Mucosa of rectum (tissue), 2 donors: ENCODE data around the gene CTTN.

Experiments
- H3K27ac ChIP-seq, 2 donors: one replicate each; pipeline ENCODE4 v1.7.0; 2013; ENCODE audit warnings: inconsistent platforms in 2 of 2, low read depth in 2 of 2, low read length in 2 of 2
- H3K27me3 ChIP-seq, 2 donors: one replicate each; pipeline ENCODE4 v1.7.0; 2013; ENCODE audit warnings: low read length in 2 of 2; ENCODE audit not compliant: control insufficient read depth in 2 of 2, insufficient read depth in 2 of 2
- H3K36me3 ChIP-seq, 2 donors: one replicate each; pipeline ENCODE4 v1.7.0; 2013; ENCODE audit warnings: low read length in 2 of 2; ENCODE audit not compliant: control insufficient read depth in 2 of 2, insufficient read depth in 2 of 2
- H3K4me1 ChIP-seq, 2 donors: one replicate each; pipeline ENCODE4 v1.7.0; 2013; ENCODE audit warnings: low read length in 2 of 2, mild to moderate bottlenecking in 1 of 2; ENCODE audit not compliant: control insufficient read depth in 2 of 2, insufficient read depth in 2 of 2
- H3K4me3 ChIP-seq, 2 donors: one replicate each; pipeline ENCODE4 v1.7.0; 2013; ENCODE audit warnings: low read length in 2 of 2
- H3K9ac ChIP-seq, 2 donors: one replicate each; pipeline ENCODE4 v1.7.0; 2013; ENCODE audit warnings: low read length in 2 of 2, low read depth in 1 of 2, mild to moderate bottlenecking in 1 of 2
- H3K9me3 ChIP-seq, 2 donors: one replicate each; pipeline ENCODE4 v1.7.0; 2013; ENCODE audit warnings: low read length in 2 of 2; ENCODE audit not compliant: control insufficient read depth in 2 of 2
- donor health status: healthy.
- donor health status: Normal muscosa, but diverticular disease.

CTTN gene

DNA sequence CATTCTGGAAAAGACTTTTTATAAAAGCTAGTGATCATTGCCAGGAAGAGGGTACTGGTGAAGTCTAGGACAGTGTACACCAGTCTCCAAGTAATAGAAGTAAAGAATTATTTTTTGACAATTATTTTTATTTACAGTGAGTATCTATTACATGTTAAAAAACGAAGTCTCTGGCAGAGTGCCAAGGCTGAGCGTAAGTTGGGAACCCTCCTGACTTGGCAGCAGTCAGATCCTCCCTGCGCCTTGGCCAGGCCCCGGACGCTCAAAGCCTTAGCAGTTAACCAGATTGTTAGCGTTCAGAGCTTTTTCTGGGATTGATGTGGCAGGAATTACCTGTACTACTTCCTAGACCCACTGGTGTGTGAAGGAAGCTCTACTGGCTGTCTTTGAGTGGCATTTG, 38.1 kb upstream of the CTTN start:
- no peak overlapping the region for H3K4me3 ChIP-seq
- no peaks in the 10 kb centered on the region for H3K4me1 ChIP-seq
- H3K36me3 ChIP-seq: peaks cover 57 to 59% of the 10 kb centered on the region in 2 donors
- no peak overlapping the region for H3K27ac ChIP-seq
- H3K27me3 ChIP-seq: no peaks in the 10 kb centered on the region
- no peaks in the 10 kb centered on the region for H3K9me3 ChIP-seq
- H3K9ac ChIP-seq: no peak overlapping the region

DNA sequence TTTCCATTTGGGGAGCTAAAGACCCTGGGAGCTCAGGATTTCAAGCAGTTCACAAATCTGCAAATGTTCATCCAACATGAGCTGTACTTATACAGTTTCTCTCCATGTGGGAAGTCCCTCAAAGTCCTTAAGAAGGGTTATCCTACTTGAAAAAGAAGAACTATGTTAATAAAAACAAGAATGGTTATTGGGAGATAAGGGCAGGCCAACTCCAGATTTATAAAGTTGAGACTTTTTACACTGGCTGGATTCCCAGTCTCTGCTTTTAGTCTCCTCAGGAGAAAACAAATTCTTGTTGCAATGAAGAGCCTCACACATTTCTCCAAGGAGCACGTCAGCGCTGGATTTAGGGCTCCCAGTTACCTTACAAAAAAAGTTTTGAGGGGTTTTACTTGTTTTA, 34.2 kb upstream of the CTTN start:
- H3K27ac ChIP-seq: no peak overlapping the region
- H3K27me3 ChIP-seq: no peaks in the 10 kb centered on the region
- no peak overlapping the region for H3K4me3 ChIP-seq
- no peaks in the 10 kb centered on the region for H3K4me1 ChIP-seq
- peaks cover 46 to 49% of the 10 kb centered on the region in 2 donors for H3K36me3 ChIP-seq
- no peaks in the 10 kb centered on the region for H3K9me3 ChIP-seq
- H3K9ac ChIP-seq: no peak overlapping the region

DNA sequence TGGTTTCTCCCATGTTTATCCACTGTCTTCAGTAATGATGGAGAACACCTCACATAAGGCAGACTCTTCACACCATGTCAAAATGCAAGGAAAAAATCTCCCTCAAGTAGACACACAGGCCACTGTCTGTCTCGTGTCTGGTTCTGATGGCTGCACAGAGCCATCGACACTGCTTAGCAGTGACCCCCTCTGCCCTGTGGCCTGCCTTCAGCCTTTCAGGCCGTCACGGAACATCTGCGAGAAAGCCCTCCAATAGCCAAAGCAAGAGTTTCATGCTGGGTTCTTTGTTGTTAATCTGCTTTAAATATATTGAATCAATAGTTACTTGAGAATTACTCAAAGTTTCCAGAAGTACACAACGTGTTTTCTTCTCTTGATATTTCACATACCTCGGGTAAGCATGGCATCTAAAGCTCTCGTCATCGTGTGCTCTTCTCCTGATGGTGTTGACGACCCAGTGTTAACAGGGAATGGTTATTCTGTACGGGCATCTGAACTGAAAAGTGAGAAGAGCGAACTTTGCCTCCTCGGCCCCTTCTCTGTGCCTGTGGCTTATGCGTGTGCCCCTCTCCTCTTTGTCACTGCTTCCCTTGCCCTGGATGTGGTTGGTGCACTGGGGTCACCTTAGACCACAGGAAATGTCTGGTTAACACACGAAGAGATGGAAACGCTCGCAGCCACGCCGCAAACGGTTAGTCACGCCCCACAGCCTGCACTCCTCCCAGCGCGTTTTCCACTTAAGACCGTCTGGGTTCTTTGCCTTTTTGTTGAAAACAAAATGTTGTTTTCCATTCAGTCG, 33.4 kb upstream of the CTTN start:
- Histone ChIP-seq H3K36me3 (peaks cover 38 to 48% of the 10 kb centered on the region in 2 donors), H3K4me3 (no peak overlapping the region), H3K4me1 (no peaks in the 10 kb centered on the region), H3K27me3 (no peaks in the 10 kb centered on the region), H3K27ac (no peak overlapping the region), H3K9ac (no peak overlapping the region), H3K9me3 (no peaks in the 10 kb centered on the region)

GRCh38 chr11:70365544-70365927, 32.8 kb upstream of the CTTN start:
- Histone ChIP-seq H3K9ac (no peak overlapping the region), H3K4me3 (no peak overlapping the region), H3K27me3 (no peaks in the 10 kb centered on the region), H3K9me3 (no peaks in the 10 kb centered on the region), H3K36me3 (peaks cover 37 to 45% of the 10 kb centered on the region in 2 donors), H3K4me1 (no peaks in the 10 kb centered on the region), H3K27ac (no peak overlapping the region)

GRCh38 chr11:70367071-70367470, 31.3 kb upstream of the CTTN start:
- no peaks in the 10 kb centered on the region for H3K9me3 ChIP-seq
- H3K27me3 ChIP-seq: no peaks in the 10 kb centered on the region
- H3K27ac ChIP-seq: no peak overlapping the region
- H3K9ac ChIP-seq: no peak overlapping the region
- peaks cover 34 to 35% of the 10 kb centered on the region in 2 donors for H3K36me3 ChIP-seq
- no peaks in the 10 kb centered on the region for H3K4me1 ChIP-seq
- H3K4me3 ChIP-seq: no peak overlapping the region

GRCh38 chr11:70368961-70369360, 29.4 kb upstream of the CTTN start:
- Histone ChIP-seq H3K27ac (no peak overlapping the region), H3K4me3 (no peak overlapping the region), H3K36me3 (peaks cover 37 to 43% of the 10 kb centered on the region in 2 donors), H3K4me1 (no peaks in the 10 kb centered on the region), H3K9me3 (no peaks in the 10 kb centered on the region), H3K9ac (no peak overlapping the region), H3K27me3 (no peaks in the 10 kb centered on the region)

DNA sequence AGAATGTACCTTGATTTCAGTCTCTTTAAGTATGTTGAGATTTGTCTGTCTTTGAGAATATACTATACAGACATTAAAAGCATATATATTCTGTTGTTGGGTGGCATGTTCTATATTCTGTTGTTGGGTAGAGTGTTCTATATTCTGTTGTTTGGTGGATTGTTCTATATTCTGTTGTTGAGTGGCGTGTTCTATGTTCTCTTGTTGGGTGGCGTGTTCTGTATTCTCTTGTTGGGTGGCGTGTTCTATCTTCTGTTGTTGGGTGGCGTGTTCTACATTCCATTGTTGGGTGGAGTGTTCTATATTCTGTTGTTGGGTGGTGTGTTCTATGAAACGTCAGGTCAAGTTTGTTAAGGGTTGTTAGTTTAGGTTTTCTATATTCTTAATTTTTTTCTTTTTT, 27.1 kb upstream of the CTTN start:
- H3K4me1 ChIP-seq: no peaks in the 10 kb centered on the region
- H3K27me3 ChIP-seq: no peaks in the 10 kb centered on the region
- H3K9me3 ChIP-seq: no peaks in the 10 kb centered on the region
- H3K4me3 ChIP-seq: no peak overlapping the region
- H3K36me3 ChIP-seq: peaks cover 32 to 47% of the 10 kb centered on the region in 2 donors
- H3K9ac ChIP-seq: no peak overlapping the region
- no peak overlapping the region for H3K27ac ChIP-seq

GRCh38 chr11:70372076-70372475, 26.3 kb upstream of the CTTN start:
- H3K27me3 ChIP-seq: no peaks in the 10 kb centered on the region
- no peaks in the 10 kb centered on the region for H3K9me3 ChIP-seq
- H3K4me3 ChIP-seq: no peak overlapping the region
- no peak overlapping the region for H3K9ac ChIP-seq
- H3K27ac ChIP-seq: no peak overlapping the region
- no peaks in the 10 kb centered on the region for H3K4me1 ChIP-seq
- peaks cover 31 to 51% of the 10 kb centered on the region in 2 donors for H3K36me3 ChIP-seq

GRCh38 chr11:70376621-70377020, 21.7 kb upstream of the CTTN start:
- Histone ChIP-seq H3K36me3 (peaks cover 45 to 70% of the 10 kb centered on the region in 2 donors), H3K27me3 (no peaks in the 10 kb centered on the region), H3K9me3 (no peaks in the 10 kb centered on the region), H3K4me3 (no peak overlapping the region), H3K9ac (no peak overlapping the region), H3K27ac (no peak overlapping the region), H3K4me1 (no peaks in the 10 kb centered on the region)

GRCh38 chr11:70377645-70378044, 20.7 kb upstream of the CTTN start:
- no peaks in the 10 kb centered on the region for H3K9me3 ChIP-seq
- no peaks in the 10 kb centered on the region for H3K27me3 ChIP-seq
- no peak overlapping the region for H3K4me3 ChIP-seq
- no peak overlapping the region for H3K27ac ChIP-seq
- H3K36me3 ChIP-seq: peaks cover 42 to 74% of the 10 kb centered on the region in 2 donors
- no peak overlapping the region for H3K9ac ChIP-seq
- no peaks in the 10 kb centered on the region for H3K4me1 ChIP-seq
